HAP-1 (cell line): ENCODE results near the gene RAD52.

Experiments
- DNase-seq, 2 experiments: peaks; one replicate each; pipeline ENCODE4 v3.0.0-alpha.2; 2016 to 2020; ENCODE audit warnings: low spot score in 2 of 2
- H3K27me3 ChIP-seq: fragments of 250-450 bp; sonication (Bioruptor Pico); 2 replicates; pipeline ENCODE4 v1.5.1; 2020; ENCODE audit warnings: low read depth, mild to moderate bottlenecking, moderate library complexity
- H3K36me3 ChIP-seq: fragments of 250-450 bp; sonication (Bioruptor Pico); replicated peaks from 2 replicates; pipeline ENCODE4 v1.5.1; 2020; ENCODE audit warnings: mild to moderate bottlenecking
- H3K4me1 ChIP-seq: fragments of 250-450 bp; sonication (Bioruptor Pico); 2 replicates; pipeline ENCODE4 v1.5.1; 2020; ENCODE audit warnings: mild to moderate bottlenecking
- H3K4me3 ChIP-seq: fragments of 250-450 bp; sonication (Bioruptor Pico); 2 replicates; pipeline ENCODE4 v1.5.1; 2020; ENCODE audit warnings: mild to moderate bottlenecking, moderate library complexity
- H3K9me3 ChIP-seq: fragments of 250-450 bp; sonication (Bioruptor Pico); 2 replicates; pipeline ENCODE4 v1.5.1; 2020; ENCODE audit warnings: mild to moderate bottlenecking, moderate library complexity
- in situ Hi-C: fragments of 300-500 bp; cut with MboI; formaldehyde crosslinking; loops from 3 replicates; pipeline ENCODE4 v1.14.3; 2020; ENCODE audit warnings: low sequenced_read_pairs, inconsistent platforms, mixed read lengths

RAD52 gene

DNA sequence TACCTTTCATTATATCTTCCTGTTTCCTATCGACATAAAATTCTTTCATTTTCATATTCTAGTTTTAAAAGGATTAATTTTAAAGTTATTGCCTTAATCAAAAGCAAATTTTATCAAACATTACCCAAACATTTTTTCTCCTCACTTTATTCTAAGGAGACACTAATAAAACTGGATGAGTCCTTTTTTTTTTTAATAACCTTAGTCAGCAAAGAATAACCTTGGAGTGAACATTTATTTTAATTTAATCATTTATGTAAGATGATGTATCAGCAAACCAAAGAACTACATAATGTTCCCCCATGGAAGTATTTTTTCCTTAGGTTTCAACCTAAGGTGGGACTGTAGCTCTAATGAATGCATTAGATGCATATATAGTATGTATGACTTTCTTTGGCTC lies 83.9 kb downstream of the RAD52 start:
- H3K9me3 ChIP-seq = no peaks in the 10 kb centered on the region
- H3K27me3 ChIP-seq = no peaks in the 10 kb centered on the region
- H3K4me3 ChIP-seq = no peak overlapping the region
- peaks cover 8% of the 10 kb centered on the region for H3K4me1 ChIP-seq
- no peak for DNase-seq
- in situ Hi-C loops = no loop called here
- peaks cover 51% of the 10 kb centered on the region for H3K36me3 ChIP-seq

DNA sequence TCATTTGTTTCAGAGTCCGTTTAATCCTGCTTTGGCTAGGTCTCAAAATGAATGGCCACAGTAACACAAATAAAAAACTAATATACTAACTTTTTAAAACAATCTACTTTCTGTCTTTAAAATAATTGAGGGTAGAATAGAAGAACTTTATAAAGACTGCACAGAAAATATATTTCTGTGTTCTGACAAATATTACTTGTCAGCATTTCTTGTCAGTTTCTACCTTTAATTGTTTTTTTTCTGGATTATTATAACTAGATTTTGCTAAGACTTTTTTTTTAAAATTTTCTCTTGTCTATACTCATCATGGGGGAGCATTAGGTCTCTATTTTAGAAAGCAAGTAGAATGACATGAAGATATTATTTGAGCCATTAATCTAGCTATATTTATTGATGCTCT lies 86.2 kb downstream of the RAD52 start:
- in situ Hi-C loops = no loop called here
- H3K36me3 ChIP-seq = peaks cover 56% of the 10 kb centered on the region

DNA sequence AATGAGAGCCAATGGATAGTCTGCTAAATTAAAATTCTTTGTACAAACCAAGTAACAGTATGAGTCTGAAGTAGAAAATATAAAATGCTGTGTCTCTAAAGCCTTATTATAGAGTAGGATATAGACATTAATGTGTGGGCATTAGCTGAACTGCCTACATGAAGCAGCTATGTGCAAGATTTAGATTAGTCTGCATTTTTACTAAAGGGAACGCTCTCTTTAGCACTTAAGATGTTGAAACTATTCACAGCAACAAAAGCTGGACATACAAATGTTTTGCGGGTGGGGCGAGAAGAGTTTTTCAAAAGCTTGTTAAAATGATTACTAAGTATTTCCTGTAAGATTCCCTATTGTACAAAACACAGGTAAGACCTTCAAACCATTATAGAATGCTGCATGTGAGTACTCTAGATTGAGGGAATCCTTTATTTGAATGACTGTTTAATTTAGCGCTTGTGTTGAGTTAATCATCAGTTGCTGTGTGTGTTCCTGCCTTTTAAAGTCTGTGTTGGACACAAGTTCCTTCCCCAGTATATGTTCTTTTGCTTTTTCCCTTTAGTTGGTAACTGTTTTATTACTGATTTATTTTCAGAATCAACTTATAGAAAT lies 87.1 kb downstream of the RAD52 start:
- no peak overlapping the region for H3K4me3 ChIP-seq
- in situ Hi-C loops = no loop called here
- no peak for DNase-seq
- H3K36me3 ChIP-seq = peaks cover 52% of the 10 kb centered on the region
- no peaks in the 10 kb centered on the region for H3K9me3 ChIP-seq
- no peaks in the 10 kb centered on the region for H3K27me3 ChIP-seq
- H3K4me1 ChIP-seq = peaks cover 8% of the 10 kb centered on the region

More for the DNA sequence above, 86.2 kb downstream of the RAD52 start:
- Histone ChIP-seq H3K27me3 (no peaks in the 10 kb centered on the region), H3K9me3 (no peaks in the 10 kb centered on the region), H3K4me1 (peaks cover 8% of the 10 kb centered on the region), H3K4me3 (no peak overlapping the region)
- no peak for DNase-seq
